WTC11 (cell line): ENCODE results near the gene UBE2E1. TPM values are rescaled to one million over a fixed set of nuclear protein-coding genes. Genes with fewer than 3 reads are reported as not detected.

Experiments
- ATAC-seq: fragments of 200-7000 bp; cut with Tn5 transposase; 2 replicates; pipeline ENCODE4 v1.10.0; 2021; ENCODE audit warnings: mild to moderate bottlenecking, moderate library complexity
- CTCF ChIA-PET: fragments of 300-600 bp; sonication (Branson Sonifier 250); formaldehyde crosslinking; loops from one replicate; lab custom pipeline; 2021; ENCODE audit warnings: antibody characterized with exemption; lab: Charles Lee
- POLR2A ChIA-PET: fragments of 350-600 bp; sonication (Branson Sonifier 250); formaldehyde crosslinking; loops from one replicate; lab custom pipeline; 2021; ENCODE audit warnings: antibody characterized with exemption; lab: Charles Lee
- DNase-seq: peaks from one replicate; pipeline ENCODE4 v3.0.0; 2021; ENCODE audit warnings: low spot score
- H3K27ac Mint-ChIP-seq: 2 replicates; pipeline ENCODE4 v1.8.0; 2021; ENCODE audit warnings: mixed read lengths
- H3K27me3 Mint-ChIP-seq: 2 replicates; pipeline ENCODE4 v1.8.0; 2021; ENCODE audit warnings: low read depth, mild to moderate bottlenecking, moderate library complexity, mixed read lengths
- H3K36me3 Mint-ChIP-seq: 2 replicates; pipeline ENCODE4 v1.8.0; 2021; ENCODE audit warnings: mixed read lengths
- H3K4me1 Mint-ChIP-seq: 2 replicates; pipeline ENCODE4 v1.8.0; 2022; ENCODE audit warnings: mixed read lengths
- H3K4me3 Mint-ChIP-seq: 2 replicates; pipeline ENCODE4 v1.8.0; 2021; ENCODE audit warnings: mild to moderate bottlenecking, moderate library complexity, mixed read lengths
- H3K9me3 Mint-ChIP-seq: 2 replicates; pipeline ENCODE4 v1.8.0; 2021; ENCODE audit warnings: mixed read lengths
- CBFB ChIP-seq: sonication (generic); formaldehyde crosslinking; IDR thresholded peaks from 2 replicates; pipeline ENCODE4 v1.8.1; 2022; ENCODE audit warnings: mild to moderate bottlenecking, low read depth, missing genetic modification reagents
- ESRRA ChIP-seq: sonication (generic); formaldehyde crosslinking; IDR thresholded peaks from 2 replicates; pipeline ENCODE4 v1.8.1; 2022; ENCODE audit warnings: mild to moderate bottlenecking, missing genetic modification reagents, borderline replicate concordance
- FOXK1 ChIP-seq: sonication (generic); formaldehyde crosslinking; IDR thresholded peaks from 2 replicates; pipeline ENCODE4 v1.8.0; 2022; ENCODE audit warnings: mild to moderate bottlenecking, moderate library complexity, missing genetic modification reagents
- KAT7 ChIP-seq: sonication (generic); formaldehyde crosslinking; IDR thresholded peaks from 2 replicates; pipeline ENCODE4 v1.8.1; 2023; ENCODE audit warnings: missing genetic modification reagents, mild to moderate bottlenecking, borderline replicate concordance
- NR1H2 ChIP-seq: sonication (generic); formaldehyde crosslinking; IDR thresholded peaks from 2 replicates; pipeline ENCODE4 v1.9.0; 2021; ENCODE audit warnings: mild to moderate bottlenecking, moderate library complexity, missing genetic modification reagents
- PRRX2 ChIP-seq: fragments of 250-450 bp; sonication (Bioruptor Pico); IDR thresholded peaks from 2 replicates; pipeline ENCODE4 v1.8.0; 2021; ENCODE audit warnings: mild to moderate bottlenecking
- SMAD3 ChIP-seq: sonication (generic); formaldehyde crosslinking; IDR thresholded peaks from 2 replicates; pipeline ENCODE4 v1.8.0; 2022; ENCODE audit warnings: missing genetic modification reagents, mild to moderate bottlenecking, borderline replicate concordance
- SMAD4 ChIP-seq: sonication (generic); formaldehyde crosslinking; IDR thresholded peaks from 2 replicates; pipeline ENCODE4 v1.8.0; 2022; ENCODE audit warnings: mild to moderate bottlenecking, missing genetic modification reagents
- SP1 ChIP-seq: sonication (generic); formaldehyde crosslinking; conservative IDR thresholded peaks from 2 replicates; pipeline ENCODE4 v1.8.1; 2022; ENCODE audit warnings: missing genetic modification reagents
- TEAD1 ChIP-seq: sonication (generic); formaldehyde crosslinking; IDR thresholded peaks from 2 replicates; pipeline ENCODE4 v1.8.0; 2022; ENCODE audit warnings: mild to moderate bottlenecking, missing genetic modification reagents
- TEAD4 ChIP-seq: sonication (generic); formaldehyde crosslinking; IDR thresholded peaks from 2 replicates; pipeline ENCODE4 v1.8.0; 2022; ENCODE audit warnings: mild to moderate bottlenecking, missing genetic modification reagents
- ZBTB21 ChIP-seq: sonication (generic); formaldehyde crosslinking; IDR thresholded peaks from 2 replicates; pipeline ENCODE4 v1.8.1; 2023; ENCODE audit warnings: mild to moderate bottlenecking, missing genetic modification reagents, borderline replicate concordance
- ZBTB43 ChIP-seq: sonication (generic); formaldehyde crosslinking; IDR thresholded peaks from 2 replicates; pipeline ENCODE4 v1.8.1; 2023; ENCODE audit warnings: mild to moderate bottlenecking, missing genetic modification reagents
- ZNF121 ChIP-seq: sonication (generic); formaldehyde crosslinking; IDR thresholded peaks from 2 replicates; pipeline ENCODE4 v1.8.0; 2023; ENCODE audit warnings: missing genetic modification reagents
- ZNF219 ChIP-seq: sonication (generic); formaldehyde crosslinking; IDR thresholded peaks from 2 replicates; pipeline ENCODE4 v1.8.0; 2023; ENCODE audit warnings: missing genetic modification reagents, mild to moderate bottlenecking, borderline replicate concordance
- ZNF232 ChIP-seq: sonication (generic); formaldehyde crosslinking; IDR thresholded peaks from 2 replicates; pipeline ENCODE4 v1.8.0; 2022; ENCODE audit warnings: mild to moderate bottlenecking, missing genetic modification reagents
- total RNA-seq: library from RNA; stranded (reverse); gene quantifications from 3 replicates; pipeline ENCODE4 v1.2.3, GENCODE V29; 2021
- TF ChIP-seq, protein P1 (sequence below): fragments of 250-450 bp; sonication (Bioruptor Pico); IDR thresholded peaks from 2 replicates; pipeline ENCODE4 v1.9.0; 2021; ENCODE audit warnings: mild to moderate bottlenecking
- TF ChIP-seq, protein P2 (sequence below): fragments of 250-450 bp; sonication (Bioruptor Pico); conservative IDR thresholded peaks from 2 replicates; pipeline ENCODE4 v1.9.0; 2021; ENCODE audit warnings: mild to moderate bottlenecking
- TF ChIP-seq, protein P3 (sequence below): fragments of 250-450 bp; sonication (Bioruptor Pico); IDR thresholded peaks from 2 replicates; pipeline ENCODE4 v1.9.0; 2021; ENCODE audit warnings: mild to moderate bottlenecking

UBE2E1 gene
- total RNA-seq, 1 experiment from 2014 or later: 121 TPM

GRCh38 chr3:23822559-23822958 is 16.8 kb downstream of the UBE2E1 start:
- CTCF ChIA-PET: no interaction called here
- H3K4me3 Mint-ChIP-seq: no peak overlapping the region
- DNase-seq (no peak), ATAC-seq (peak; percentile 11; the same call in 1 of the 2 replicates)
- H3K36me3 Mint-ChIP-seq: peaks cover 4% of the 10 kb centered on the region; the same call in 1 of the 2 replicates
- no peak overlapping the region for H3K27ac Mint-ChIP-seq
- H3K27me3 Mint-ChIP-seq: no peaks in the 10 kb centered on the region
- no peaks in the 10 kb centered on the region for H3K9me3 Mint-ChIP-seq
- POLR2A ChIA-PET: no interaction called here
- H3K4me1 Mint-ChIP-seq: peaks cover 83% of the 10 kb centered on the region
- no peak for TF ChIP-seq FOXK1 (CRISPR knock-in tag)
- TF ChIP-seq KAT7 (CRISPR knock-in tag): no peak
- TF ChIP-seq, protein P1, sequence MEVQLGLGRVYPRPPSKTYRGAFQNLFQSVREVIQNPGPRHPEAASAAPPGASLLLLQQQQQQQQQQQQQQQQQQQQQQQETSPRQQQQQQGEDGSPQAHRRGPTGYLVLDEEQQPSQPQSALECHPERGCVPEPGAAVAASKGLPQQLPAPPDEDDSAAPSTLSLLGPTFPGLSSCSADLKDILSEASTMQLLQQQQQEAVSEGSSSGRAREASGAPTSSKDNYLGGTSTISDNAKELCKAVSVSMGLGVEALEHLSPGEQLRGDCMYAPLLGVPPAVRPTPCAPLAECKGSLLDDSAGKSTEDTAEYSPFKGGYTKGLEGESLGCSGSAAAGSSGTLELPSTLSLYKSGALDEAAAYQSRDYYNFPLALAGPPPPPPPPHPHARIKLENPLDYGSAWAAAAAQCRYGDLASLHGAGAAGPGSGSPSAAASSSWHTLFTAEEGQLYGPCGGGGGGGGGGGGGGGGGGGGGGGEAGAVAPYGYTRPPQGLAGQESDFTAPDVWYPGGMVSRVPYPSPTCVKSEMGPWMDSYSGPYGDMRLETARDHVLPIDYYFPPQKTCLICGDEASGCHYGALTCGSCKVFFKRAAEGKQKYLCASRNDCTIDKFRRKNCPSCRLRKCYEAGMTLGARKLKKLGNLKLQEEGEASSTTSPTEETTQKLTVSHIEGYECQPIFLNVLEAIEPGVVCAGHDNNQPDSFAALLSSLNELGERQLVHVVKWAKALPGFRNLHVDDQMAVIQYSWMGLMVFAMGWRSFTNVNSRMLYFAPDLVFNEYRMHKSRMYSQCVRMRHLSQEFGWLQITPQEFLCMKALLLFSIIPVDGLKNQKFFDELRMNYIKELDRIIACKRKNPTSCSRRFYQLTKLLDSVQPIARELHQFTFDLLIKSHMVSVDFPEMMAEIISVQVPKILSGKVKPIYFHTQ: no peak
- TF ChIP-seq CBFB (CRISPR knock-in tag): no peak
- TF ChIP-seq ZNF219: no peak
- TF ChIP-seq, protein P2, sequence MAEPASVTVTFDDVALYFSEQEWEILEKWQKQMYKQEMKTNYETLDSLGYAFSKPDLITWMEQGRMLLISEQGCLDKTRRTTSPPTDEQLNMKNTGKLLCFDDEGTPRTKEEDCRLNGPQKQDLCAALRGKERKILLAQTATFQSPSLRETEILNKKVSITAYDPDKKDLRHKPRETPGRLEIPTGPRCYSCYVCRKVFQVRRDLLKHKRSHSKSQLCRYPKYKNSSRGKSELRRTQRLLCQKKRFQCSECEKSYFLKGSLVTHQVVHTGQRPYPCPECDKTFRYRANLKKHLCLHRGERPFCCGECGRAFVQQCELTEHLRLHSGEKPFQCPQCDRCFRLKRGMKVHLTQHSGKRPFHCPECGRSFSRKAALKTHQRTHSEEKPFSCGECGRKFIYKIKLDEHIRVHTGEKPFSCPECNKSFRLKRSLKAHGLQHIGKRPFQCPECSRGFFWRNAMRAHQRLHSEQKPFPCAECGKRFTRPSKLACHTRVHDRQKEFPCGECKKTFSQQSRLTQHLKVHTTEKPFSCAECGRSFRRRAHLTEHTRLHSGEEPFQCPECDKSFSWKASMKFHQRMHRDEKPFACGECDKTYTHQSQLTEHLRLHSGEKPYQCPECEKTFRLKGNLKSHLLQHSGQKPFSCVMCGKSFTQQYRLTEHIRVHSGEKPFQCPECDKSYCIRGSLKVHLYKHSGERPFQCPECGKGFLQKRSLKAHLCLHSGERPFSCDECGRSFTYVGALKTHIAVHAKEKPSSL (CRISPR knock-in tag): no peak
- no peak for TF ChIP-seq ZNF232
- no peak for TF ChIP-seq PRRX2
- no peak for TF ChIP-seq ZBTB21
- TF ChIP-seq NR1H2 (CRISPR knock-in tag): no peak
- no peak for TF ChIP-seq TEAD4
- no peak for TF ChIP-seq SMAD4 (CRISPR knock-in tag)
- no peak for TF ChIP-seq ZBTB43 (CRISPR knock-in tag)
- TF ChIP-seq SP1 (CRISPR knock-in tag): no peak
- TF ChIP-seq ESRRA (CRISPR knock-in tag): no peak

DNA sequence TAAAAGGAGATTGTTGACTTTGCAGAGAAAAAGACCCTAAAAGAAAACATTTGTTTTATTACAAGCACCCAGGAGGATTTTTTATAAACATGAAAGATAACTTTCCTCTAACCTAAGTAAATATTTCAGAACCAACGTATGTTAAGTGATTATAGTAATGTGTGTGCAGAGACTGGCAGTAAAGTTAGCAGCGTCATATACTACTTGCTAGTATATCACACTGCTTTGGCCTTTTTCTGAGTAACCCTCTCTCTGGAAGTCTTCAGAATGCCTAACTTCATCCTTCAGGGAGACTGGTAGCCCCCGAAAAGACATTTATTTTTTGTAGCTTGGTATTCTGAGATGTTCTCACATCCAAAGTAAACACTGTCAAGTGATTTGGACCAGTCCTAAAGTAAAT is 17.9 kb downstream of the UBE2E1 start:
- DNase-seq (no peak), ATAC-seq (no peak)
- H3K36me3 Mint-ChIP-seq: peaks cover 2% of the 10 kb centered on the region; the same call in 1 of the 2 replicates
- H3K27me3 Mint-ChIP-seq: no peaks in the 10 kb centered on the region
- ChIA-PET POLR2A (no interaction called here), CTCF (no interaction called here)
- no peak overlapping the region for H3K4me3 Mint-ChIP-seq
- H3K9me3 Mint-ChIP-seq: no peaks in the 10 kb centered on the region
- H3K4me1 Mint-ChIP-seq: peaks cover 79% of the 10 kb centered on the region
- peak; percentile 75; the same call in 1 of the 2 replicates for TF ChIP-seq ZNF121 (CRISPR knock-in tag)
- no peak for TF ChIP-seq TEAD1 (CRISPR knock-in tag)
- no peak overlapping the region for H3K27ac Mint-ChIP-seq

GRCh38 chr3:23824699-23825444 is 19.1 kb downstream of the UBE2E1 start:
- POLR2A ChIA-PET: no interaction called here
- CTCF ChIA-PET: no interaction called here
- TF ChIP-seq, protein P3, sequence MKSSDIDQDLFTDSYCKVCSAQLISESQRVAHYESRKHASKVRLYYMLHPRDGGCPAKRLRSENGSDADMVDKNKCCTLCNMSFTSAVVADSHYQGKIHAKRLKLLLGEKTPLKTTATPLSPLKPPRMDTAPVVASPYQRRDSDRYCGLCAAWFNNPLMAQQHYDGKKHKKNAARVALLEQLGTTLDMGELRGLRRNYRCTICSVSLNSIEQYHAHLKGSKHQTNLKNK (CRISPR knock-in tag): no peak
- TF ChIP-seq ZNF232 (no peak), FOXK1 (CRISPR knock-in tag) (no peak), SMAD3 (CRISPR knock-in tag) (no peak)
- TF ChIP-seq, protein P1: no peak

More at GRCh38 chr3:23824699-23825444, 19.1 kb downstream of the UBE2E1 start:
- H3K27me3 Mint-ChIP-seq: no peaks in the 10 kb centered on the region
- peak overlapping the region; percentile 14 for H3K27ac Mint-ChIP-seq
- H3K4me3 Mint-ChIP-seq: no peak overlapping the region
- H3K36me3 Mint-ChIP-seq: no peaks in the 10 kb centered on the region
- no peak for DNase-seq
- ATAC-seq: no peak
- no peaks in the 10 kb centered on the region for H3K9me3 Mint-ChIP-seq
- peaks cover 79% of the 10 kb centered on the region for H3K4me1 Mint-ChIP-seq
